ENCODE results near the gene PRKN.

The PRKN gene

GRCh38 chr6:162727322-162728182, at the start of gene PRKN, which contains the start of gene PACRG:
TSS of gene PRKN (minus strand) at chr6:162727766.
TSS of gene PACRG (plus strand) at chr6:162727974.
- Histone ChIP-seq H3K4me1 (ENCODE audit: control insufficient read depth in 1 of 2, insufficient read depth in 2 of 2, low read length in 2 of 2) (peaks cover 5 to 6% of the 10 kb centered on the region in 2 donors), H3K36me3 (ENCODE audit: control insufficient read depth in 1 of 2, insufficient read depth in 2 of 2, low read length in 2 of 2) (no peaks in the 10 kb centered on the region), H3K4me3 (ENCODE audit: low read depth in 1 of 2, low read length in 2 of 2) (peak within 1 kb of the TSS; percentile 59 to 79), H3K27me3 (ENCODE audit: low read depth, low read length) (no peaks in the 10 kb centered on the region), H3K27ac (ENCODE audit: low read length) (peak within 1 kb of the TSS; percentile 61), H3K9me3 (ENCODE audit: control insufficient read depth in 1 of 2, low read length in 2 of 2) (peaks cover 0 to 7% of the 10 kb centered on the region in 2 donors)

GRCh38 chr6:162777091-162777490, 49.5 kb upstream of the PRKN start:
- H3K9me3 ChIP-seq (ENCODE audit: control insufficient read depth in 1 of 2, low read length in 2 of 2): no peaks in the 10 kb centered on the region
- H3K27me3 ChIP-seq (ENCODE audit: low read depth, low read length): no peaks in the 10 kb centered on the region
- H3K4me1 ChIP-seq (ENCODE audit: control insufficient read depth in 1 of 2, insufficient read depth in 2 of 2, low read length in 2 of 2): no peaks in the 10 kb centered on the region
- no peak overlapping the region for H3K27ac ChIP-seq (ENCODE audit: low read length)
- no peak overlapping the region for H3K4me3 ChIP-seq (ENCODE audit: low read depth in 1 of 2, low read length in 2 of 2)
- H3K36me3 ChIP-seq (ENCODE audit: control insufficient read depth in 1 of 2, insufficient read depth in 2 of 2, low read length in 2 of 2): no peaks in the 10 kb centered on the region

DNA sequence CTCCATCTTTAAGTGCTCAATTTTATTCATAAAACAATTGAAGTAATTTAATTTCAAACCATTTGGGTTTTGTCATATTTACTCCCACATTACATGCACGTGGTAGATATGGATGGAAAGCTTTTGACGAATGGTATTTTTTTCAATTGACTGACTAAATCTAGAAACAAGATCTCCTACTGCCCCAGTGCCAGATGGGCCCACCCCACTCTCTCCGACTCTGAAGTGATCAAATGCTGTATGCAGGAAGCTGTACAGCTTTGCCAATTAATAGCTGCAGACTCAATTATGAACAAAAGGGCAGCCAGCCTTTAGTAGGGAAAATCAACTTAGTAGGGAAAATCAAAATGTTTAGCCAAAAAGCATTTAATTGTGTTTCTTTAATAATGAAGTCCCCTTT, 46.4 kb upstream of the PRKN start:
- Histone ChIP-seq H3K4me1 (ENCODE audit: control insufficient read depth in 1 of 2, insufficient read depth in 2 of 2, low read length in 2 of 2) (no peaks in the 10 kb centered on the region), H3K9me3 (ENCODE audit: control insufficient read depth in 1 of 2, low read length in 2 of 2) (no peaks in the 10 kb centered on the region), H3K4me3 (ENCODE audit: low read depth in 1 of 2, low read length in 2 of 2) (no peak overlapping the region), H3K27ac (ENCODE audit: low read length) (no peak overlapping the region), H3K27me3 (ENCODE audit: low read depth, low read length) (no peaks in the 10 kb centered on the region), H3K36me3 (ENCODE audit: control insufficient read depth in 1 of 2, insufficient read depth in 2 of 2, low read length in 2 of 2) (no peaks in the 10 kb centered on the region)

- H3K4me1 ChIP-seq (ENCODE audit: control insufficient read depth in 1 of 2, insufficient read depth in 2 of 2, low read length in 2 of 2): no peaks in the 10 kb centered on the region
- no peaks in the 10 kb centered on the region for H3K27me3 ChIP-seq (ENCODE audit: low read depth, low read length)
- no peak overlapping the region for H3K4me3 ChIP-seq (ENCODE audit: low read depth in 1 of 2, low read length in 2 of 2)
- H3K27ac ChIP-seq (ENCODE audit: low read length): no peak overlapping the region
- no peaks in the 10 kb centered on the region for H3K9me3 ChIP-seq (ENCODE audit: control insufficient read depth in 1 of 2, low read length in 2 of 2)
- H3K36me3 ChIP-seq (ENCODE audit: control insufficient read depth in 1 of 2, insufficient read depth in 2 of 2, low read length in 2 of 2): no peaks in the 10 kb centered on the region
Measured at GRCh38 chr6:162772466-162772865, 44.9 kb upstream of the PRKN start.

DNA sequence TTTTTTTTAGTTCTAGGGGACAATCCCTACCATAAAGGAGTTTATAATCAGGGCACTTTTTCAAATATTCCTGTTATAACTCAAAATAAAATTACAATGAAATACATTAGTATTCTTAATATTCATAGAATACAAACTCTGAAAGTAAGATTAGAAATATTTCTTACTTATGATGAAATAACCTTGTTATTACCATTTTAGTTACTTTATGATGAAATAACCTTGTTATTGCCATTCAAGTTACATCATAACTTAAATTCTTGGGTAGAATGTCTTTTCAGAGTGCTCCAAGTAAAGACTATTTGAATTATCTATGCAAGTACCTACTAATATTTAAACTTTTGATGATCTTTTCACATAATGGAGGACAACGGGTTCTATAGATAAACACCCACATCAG, 43.4 kb upstream of the PRKN start:
- H3K4me1 ChIP-seq (ENCODE audit: control insufficient read depth in 1 of 2, insufficient read depth in 2 of 2, low read length in 2 of 2): no peaks in the 10 kb centered on the region
- no peak overlapping the region for H3K4me3 ChIP-seq (ENCODE audit: low read depth in 1 of 2, low read length in 2 of 2)
- no peaks in the 10 kb centered on the region for H3K27me3 ChIP-seq (ENCODE audit: low read depth, low read length)
- H3K27ac ChIP-seq (ENCODE audit: low read length): no peak overlapping the region
- no peaks in the 10 kb centered on the region for H3K9me3 ChIP-seq (ENCODE audit: control insufficient read depth in 1 of 2, low read length in 2 of 2)
- no peaks in the 10 kb centered on the region for H3K36me3 ChIP-seq (ENCODE audit: control insufficient read depth in 1 of 2, insufficient read depth in 2 of 2, low read length in 2 of 2)

- Histone ChIP-seq H3K27me3 (ENCODE audit: low read depth, low read length) (no peaks in the 10 kb centered on the region), H3K4me1 (ENCODE audit: control insufficient read depth in 1 of 2, insufficient read depth in 2 of 2, low read length in 2 of 2) (no peaks in the 10 kb centered on the region), H3K9me3 (ENCODE audit: control insufficient read depth in 1 of 2, low read length in 2 of 2) (no peaks in the 10 kb centered on the region), H3K27ac (ENCODE audit: low read length) (no peak overlapping the region), H3K4me3 (ENCODE audit: low read depth in 1 of 2, low read length in 2 of 2) (no peak overlapping the region), H3K36me3 (ENCODE audit: control insufficient read depth in 1 of 2, insufficient read depth in 2 of 2, low read length in 2 of 2) (no peaks in the 10 kb centered on the region)
Measured at GRCh38 chr6:162770136-162770535, 42.6 kb upstream of the PRKN start.

- Histone ChIP-seq H3K9me3 (ENCODE audit: control insufficient read depth in 1 of 2, low read length in 2 of 2) (peaks cover 0 to 2% of the 10 kb centered on the region in 2 donors), H3K27me3 (ENCODE audit: low read depth, low read length) (no peaks in the 10 kb centered on the region), H3K4me1 (ENCODE audit: control insufficient read depth in 1 of 2, insufficient read depth in 2 of 2, low read length in 2 of 2) (no peaks in the 10 kb centered on the region), H3K36me3 (ENCODE audit: control insufficient read depth in 1 of 2, insufficient read depth in 2 of 2, low read length in 2 of 2) (no peaks in the 10 kb centered on the region), H3K4me3 (ENCODE audit: low read depth in 1 of 2, low read length in 2 of 2) (no peak overlapping the region), H3K27ac (ENCODE audit: low read length) (no peak overlapping the region)
Measured at GRCh38 chr6:162753775-162754174, 26.2 kb upstream of the PRKN start.

GRCh38 chr6:162751211-162751859, 23.8 kb upstream of the PRKN start:
- no peak overlapping the region for H3K4me3 ChIP-seq (ENCODE audit: low read depth in 1 of 2, low read length in 2 of 2)
- no peaks in the 10 kb centered on the region for H3K27me3 ChIP-seq (ENCODE audit: low read depth, low read length)
- no peaks in the 10 kb centered on the region for H3K36me3 ChIP-seq (ENCODE audit: control insufficient read depth in 1 of 2, insufficient read depth in 2 of 2, low read length in 2 of 2)
- no peaks in the 10 kb centered on the region for H3K9me3 ChIP-seq (ENCODE audit: control insufficient read depth in 1 of 2, low read length in 2 of 2)
- H3K27ac ChIP-seq (ENCODE audit: low read length): no peak overlapping the region
- no peaks in the 10 kb centered on the region for H3K4me1 ChIP-seq (ENCODE audit: control insufficient read depth in 1 of 2, insufficient read depth in 2 of 2, low read length in 2 of 2)

- Histone ChIP-seq H3K4me1 (ENCODE audit: control insufficient read depth in 1 of 2, insufficient read depth in 2 of 2, low read length in 2 of 2) (no peaks in the 10 kb centered on the region), H3K36me3 (ENCODE audit: control insufficient read depth in 1 of 2, insufficient read depth in 2 of 2, low read length in 2 of 2) (no peaks in the 10 kb centered on the region), H3K4me3 (ENCODE audit: low read depth in 1 of 2, low read length in 2 of 2) (no peak overlapping the region), H3K9me3 (ENCODE audit: control insufficient read depth in 1 of 2, low read length in 2 of 2) (no peaks in the 10 kb centered on the region), H3K27ac (ENCODE audit: low read length) (no peak overlapping the region), H3K27me3 (ENCODE audit: low read depth, low read length) (no peaks in the 10 kb centered on the region)
Measured at GRCh38 chr6:162750776-162751175, 23.2 kb upstream of the PRKN start.

DNA sequence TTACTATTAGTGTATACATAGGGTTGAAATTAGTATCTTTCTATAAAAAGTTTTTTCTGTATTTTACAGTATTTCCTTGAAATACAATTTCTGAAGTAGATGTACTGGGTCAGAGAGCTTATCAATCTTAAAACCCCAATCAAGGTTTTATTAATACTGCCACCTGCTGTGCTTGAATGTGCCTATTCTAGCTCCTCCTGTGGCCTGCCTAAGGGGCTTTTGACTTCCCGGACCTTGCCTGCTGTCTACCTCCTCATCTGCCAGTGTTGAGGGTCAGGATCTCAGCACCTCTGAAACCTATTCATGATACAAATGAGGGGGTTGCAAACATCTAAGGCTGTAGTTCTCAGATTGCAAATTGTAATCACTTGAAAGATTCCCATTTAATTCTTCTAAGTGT, 9.4 kb upstream of the PRKN start:
- Histone ChIP-seq H3K4me3 (ENCODE audit: low read depth in 1 of 2, low read length in 2 of 2) (no peak overlapping the region), H3K36me3 (ENCODE audit: control insufficient read depth in 1 of 2, insufficient read depth in 2 of 2, low read length in 2 of 2) (no peaks in the 10 kb centered on the region), H3K27me3 (ENCODE audit: low read depth, low read length) (no peaks in the 10 kb centered on the region), H3K4me1 (ENCODE audit: control insufficient read depth in 1 of 2, insufficient read depth in 2 of 2, low read length in 2 of 2) (no peaks in the 10 kb centered on the region), H3K27ac (ENCODE audit: low read length) (no peak overlapping the region), H3K9me3 (ENCODE audit: control insufficient read depth in 1 of 2, low read length in 2 of 2) (no peaks in the 10 kb centered on the region)

GRCh38 chr6:162733489-162733888, 5.9 kb upstream of the PRKN start:
- Histone ChIP-seq H3K9me3 (ENCODE audit: control insufficient read depth in 1 of 2, low read length in 2 of 2) (peaks cover 0 to 7% of the 10 kb centered on the region in 2 donors), H3K27me3 (ENCODE audit: low read depth, low read length) (no peaks in the 10 kb centered on the region), H3K4me3 (ENCODE audit: low read depth in 1 of 2, low read length in 2 of 2) (no peak overlapping the region)

More at GRCh38 chr6:162733489-162733888, 5.9 kb upstream of the PRKN start:
- no peak overlapping the region for H3K27ac ChIP-seq (ENCODE audit: low read length)
- no peaks in the 10 kb centered on the region for H3K4me1 ChIP-seq (ENCODE audit: control insufficient read depth in 1 of 2, insufficient read depth in 2 of 2, low read length in 2 of 2)
- H3K36me3 ChIP-seq (ENCODE audit: control insufficient read depth in 1 of 2, insufficient read depth in 2 of 2, low read length in 2 of 2): no peaks in the 10 kb centered on the region
